SU-DHL-6 (cell line): ENCODE measurements around the gene CEP57L1.

Experiments
- H2AFZ ChIP-seq: fragments of 200-600 bp; sonication (generic); 2 replicates; pipeline ENCODE4 v1.6.1; 2014; ENCODE audit warnings: low read depth, mild to moderate bottlenecking, moderate library complexity, mixed read lengths, antibody characterized with exemption, low read length; ENCODE audit not compliant: severe bottlenecking
- H3F3A ChIP-seq: fragments of 200-600 bp; shearing (Covaris generic); 2 replicates; pipeline ENCODE4 v1.6.0; 2016; ENCODE audit warnings: antibody characterized with exemption, mild to moderate bottlenecking; ENCODE audit not compliant: insufficient read depth
- H3K27ac ChIP-seq: fragments of 200-600 bp; sonication (generic); 2 replicates; pipeline ENCODE4 v1.5.1; 2016; ENCODE audit warnings: low read depth, mild to moderate bottlenecking, low read length, moderate library complexity, mixed read lengths
- H3K27me3 ChIP-seq: fragments of 200-600 bp; sonication (generic), shearing (Covaris generic); 2 replicates; pipeline ENCODE4 v1.6.0; 2014; ENCODE audit warnings: mild to moderate bottlenecking, low read length
- H3K36me3 ChIP-seq: fragments of 200-600 bp; sonication (generic); 2 replicates; pipeline ENCODE4 v1.6.1; 2014; ENCODE audit warnings: mild to moderate bottlenecking, low read length, mixed read lengths
- H3K4me2 ChIP-seq: fragments of 300-600, 200-600 bp; shearing (Covaris generic), sonication (generic); 2 replicates; pipeline ENCODE4 v1.6.0; 2014; ENCODE audit warnings: low read length, low read depth, mild to moderate bottlenecking; ENCODE audit not compliant: poor library complexity, severe bottlenecking
- H3K4me3 ChIP-seq: fragments of 200-600 bp; sonication (generic); 2 replicates; pipeline ENCODE4 v1.5.1; 2014; ENCODE audit warnings: antibody characterized with exemption, low read length, mild to moderate bottlenecking, mixed read lengths; ENCODE audit not compliant: insufficient read depth, poor library complexity, severe bottlenecking
- H3K79me2 ChIP-seq: fragments of 200-600 bp; sonication (generic); 2 replicates; pipeline ENCODE4 v1.6.1; 2014; ENCODE audit warnings: mild to moderate bottlenecking, low read length, moderate library complexity; ENCODE audit not compliant: insufficient read depth
- H3K9ac ChIP-seq: fragments of 200-600 bp; sonication (generic); 2 replicates; pipeline ENCODE4 v1.7.0; 2014; ENCODE audit warnings: mild to moderate bottlenecking, low read length
- H3K9me2 ChIP-seq: fragments of 200-600 bp; sonication (generic); replicated peaks from 2 replicates; pipeline ENCODE4 v1.6.1; 2014; ENCODE audit warnings: low read length; ENCODE audit not compliant: insufficient read depth
- H3K9me3 ChIP-seq: fragments of 200-600 bp; sonication (generic); 2 replicates; pipeline ENCODE4 v1.6.1; 2014; ENCODE audit warnings: low read length, mixed read lengths; ENCODE audit not compliant: insufficient read depth
- H4K20me1 ChIP-seq: fragments of 200-600 bp; sonication (generic); 2 replicates; pipeline ENCODE4 v1.6.1; 2014; ENCODE audit warnings: low read depth, mild to moderate bottlenecking, antibody characterized with exemption, low read length, moderate library complexity, mixed read lengths
- EZH2phosphoT487 ChIP-seq: fragments of 200-600 bp; sonication (generic), shearing (Covaris generic); conservative IDR thresholded peaks from 2 replicates; pipeline ENCODE4 v1.6.1; 2018; ENCODE audit warnings: mild to moderate bottlenecking, antibody characterized with exemption, low read length, moderate library complexity, mixed read lengths
- TF ChIP-seq, protein P1 (sequence below): fragments of 200-600 bp; sonication (generic); IDR thresholded peaks from one replicate; pipeline ENCODE4 v1.5.1; 2017; ENCODE audit warnings: antibody characterized with exemption, mild to moderate bottlenecking, low read length, moderate library complexity; ENCODE audit not compliant: insufficient read depth, poor library complexity, severe bottlenecking

Gene CEP57L1

DNA sequence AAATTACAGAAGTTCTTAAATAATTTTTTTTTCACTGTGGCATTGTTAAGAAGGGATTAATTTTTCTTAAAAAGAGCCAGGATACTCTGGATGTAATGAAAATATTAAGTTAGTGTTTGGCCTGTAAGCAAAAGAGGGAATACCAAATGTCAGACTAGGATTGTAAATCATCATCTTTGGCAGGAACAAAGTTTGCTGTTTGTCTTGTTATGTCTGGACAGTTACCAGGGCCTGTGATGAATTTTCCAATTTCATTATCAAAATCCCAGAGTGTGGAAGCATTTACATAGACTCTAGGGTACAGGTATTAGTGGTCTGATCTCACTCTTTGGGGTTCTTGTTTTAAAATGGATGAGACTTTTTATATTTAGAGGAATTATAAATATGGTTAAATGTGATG lies 26.1 kb downstream of the CEP57L1 start:
- no peaks in the 10 kb centered on the region for H3F3A ChIP-seq
- no peak overlapping the region for H3K9ac ChIP-seq
- H3K9me2 ChIP-seq: no peaks in the 10 kb centered on the region
- no peak overlapping the region for H3K4me3 ChIP-seq
- peaks cover 6% of the 10 kb centered on the region for H4K20me1 ChIP-seq
- H3K79me2 ChIP-seq: peaks cover 8% of the 10 kb centered on the region; the same call in 1 of the 2 replicates
- no peaks in the 10 kb centered on the region for H3K27me3 ChIP-seq
- H2AFZ ChIP-seq: no peak overlapping the region
- TF ChIP-seq EZH2phosphoT487: no peak
- TF ChIP-seq, protein P1, sequence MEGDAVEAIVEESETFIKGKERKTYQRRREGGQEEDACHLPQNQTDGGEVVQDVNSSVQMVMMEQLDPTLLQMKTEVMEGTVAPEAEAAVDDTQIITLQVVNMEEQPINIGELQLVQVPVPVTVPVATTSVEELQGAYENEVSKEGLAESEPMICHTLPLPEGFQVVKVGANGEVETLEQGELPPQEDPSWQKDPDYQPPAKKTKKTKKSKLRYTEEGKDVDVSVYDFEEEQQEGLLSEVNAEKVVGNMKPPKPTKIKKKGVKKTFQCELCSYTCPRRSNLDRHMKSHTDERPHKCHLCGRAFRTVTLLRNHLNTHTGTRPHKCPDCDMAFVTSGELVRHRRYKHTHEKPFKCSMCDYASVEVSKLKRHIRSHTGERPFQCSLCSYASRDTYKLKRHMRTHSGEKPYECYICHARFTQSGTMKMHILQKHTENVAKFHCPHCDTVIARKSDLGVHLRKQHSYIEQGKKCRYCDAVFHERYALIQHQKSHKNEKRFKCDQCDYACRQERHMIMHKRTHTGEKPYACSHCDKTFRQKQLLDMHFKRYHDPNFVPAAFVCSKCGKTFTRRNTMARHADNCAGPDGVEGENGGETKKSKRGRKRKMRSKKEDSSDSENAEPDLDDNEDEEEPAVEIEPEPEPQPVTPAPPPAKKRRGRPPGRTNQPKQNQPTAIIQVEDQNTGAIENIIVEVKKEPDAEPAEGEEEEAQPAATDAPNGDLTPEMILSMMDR: no peak
- no peak overlapping the region for H3K4me2 ChIP-seq
- H3K9me3 ChIP-seq: no peaks in the 10 kb centered on the region
- no peaks in the 10 kb centered on the region for H3K36me3 ChIP-seq
- H3K27ac ChIP-seq: no peak overlapping the region

DNA sequence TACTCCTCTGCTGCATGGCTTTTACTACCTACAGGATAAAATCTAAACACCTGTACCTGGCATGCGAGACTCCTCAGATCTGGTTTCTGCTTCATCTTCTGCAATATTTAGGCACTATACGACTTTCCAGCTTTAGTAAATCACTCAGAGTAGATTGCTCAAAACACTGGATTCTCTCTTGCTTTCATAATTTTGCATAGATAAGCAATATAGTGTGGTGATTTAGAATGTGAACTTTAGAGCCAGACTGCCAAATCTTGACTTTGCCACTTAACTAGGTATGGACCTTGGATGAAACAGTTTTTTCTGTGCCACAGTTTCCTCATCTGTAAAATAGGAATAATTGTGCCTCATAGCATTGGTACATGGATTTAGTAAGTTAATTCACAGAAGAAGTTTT lies 28.9 kb downstream of the CEP57L1 start:
- H3K79me2 ChIP-seq: peaks cover 8% of the 10 kb centered on the region; the same call in 1 of the 2 replicates

DNA sequence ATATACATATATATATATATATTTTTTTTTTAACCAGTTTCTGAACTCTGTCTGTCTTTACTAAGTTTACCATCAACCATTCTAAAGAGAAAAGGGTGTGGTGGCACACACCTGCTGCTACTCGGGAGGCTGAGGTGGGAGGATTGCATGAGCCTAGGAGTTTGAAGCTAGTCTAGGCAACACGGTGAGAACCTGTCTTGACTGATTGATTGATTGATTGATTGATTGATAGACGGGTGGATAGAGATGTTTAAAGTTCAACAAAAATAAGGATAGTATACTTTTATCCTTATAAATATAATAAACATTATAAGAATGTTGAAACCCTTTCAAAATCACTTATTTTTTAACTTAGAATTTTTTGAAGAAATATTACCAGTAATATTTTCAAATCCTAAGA lies 30.2 kb downstream of the CEP57L1 start:
- Histone ChIP-seq H3K27me3 (no peaks in the 10 kb centered on the region), H3K4me3 (no peak overlapping the region), H4K20me1 (no peaks in the 10 kb centered on the region; the same call in 1 of the 2 replicates), H3F3A (no peaks in the 10 kb centered on the region), H3K9me3 (no peaks in the 10 kb centered on the region), H3K9me2 (no peaks in the 10 kb centered on the region), H3K27ac (no peak overlapping the region), H3K36me3 (no peaks in the 10 kb centered on the region), H2AFZ (no peak overlapping the region), H3K9ac (no peak overlapping the region), H3K79me2 (peaks cover 8% of the 10 kb centered on the region; the same call in 1 of the 2 replicates), H3K4me2 (no peak overlapping the region)
- TF ChIP-seq, protein P1: no peak
- TF ChIP-seq EZH2phosphoT487: no peak

More for the DNA sequence above, 28.9 kb downstream of the CEP57L1 start:
- Histone ChIP-seq H3K27ac (no peak overlapping the region), H3K36me3 (no peaks in the 10 kb centered on the region), H3K4me2 (no peak overlapping the region), H4K20me1 (no peaks in the 10 kb centered on the region; the same call in 1 of the 2 replicates), H3F3A (no peaks in the 10 kb centered on the region), H3K4me3 (no peak overlapping the region), H2AFZ (no peak overlapping the region), H3K27me3 (no peaks in the 10 kb centered on the region), H3K9ac (no peak overlapping the region), H3K9me3 (no peaks in the 10 kb centered on the region), H3K9me2 (no peaks in the 10 kb centered on the region)
- TF ChIP-seq EZH2phosphoT487: no peak
- TF ChIP-seq, protein P1: no peak
